Mesothelial cell of epicardium (in vitro differentiated cells): ENCODE results near the gene MYOCD. TPM values are rescaled to one million over a fixed set of nuclear protein-coding genes. Genes with fewer than 3 reads are reported as not detected.

Experiments
- DNase-seq, 2 experiments: peaks; one replicate each; pipeline ENCODE4 v3.0.0; 2021; ENCODE audit warnings: low spot score in 2 of 2; ENCODE audit not compliant: unreplicated experiment in 2 of 2
- H3K27ac Mint-ChIP-seq: 2 replicates; pipeline ENCODE4 v1.8.0; 2021; ENCODE audit warnings: mixed read lengths
- H3K27me3 Mint-ChIP-seq: 2 replicates; pipeline ENCODE4 v1.8.0; 2021; ENCODE audit warnings: low read depth, mixed read lengths
- H3K36me3 Mint-ChIP-seq: 2 replicates; pipeline ENCODE4 v1.8.0; 2021; ENCODE audit warnings: mixed read lengths
- H3K4me1 Mint-ChIP-seq: 2 replicates; pipeline ENCODE4 v1.8.0; 2021; ENCODE audit warnings: mixed read lengths
- H3K4me3 Mint-ChIP-seq: 2 replicates; pipeline ENCODE4 v1.8.0; 2021; ENCODE audit warnings: mild to moderate bottlenecking, moderate library complexity, mixed read lengths
- H3K9me3 Mint-ChIP-seq: 2 replicates; pipeline ENCODE4 v1.8.0; 2021; ENCODE audit warnings: mixed read lengths
- CTCF ChIP-seq: fragments of 200-600 bp; sonication (generic); IDR thresholded peaks from one replicate; pipeline ENCODE4 v1.5.0; 2021; ENCODE audit warnings: antibody characterized with exemption; ENCODE audit not compliant: unreplicated experiment
- total RNA-seq: library from RNA; stranded (reverse); gene quantifications from 3 replicates; pipeline ENCODE4 v1.2.1, GENCODE V29; 2021

The MYOCD gene
- total RNA-seq, 1 donor from 2014 or later, result 10.3 TPM

- Mint-ChIP-seq H3K27me3 (no peaks in the 10 kb centered on the region), H3K36me3 (no peaks in the 10 kb centered on the region), H3K4me3 (no peak overlapping the region), H3K27ac (no peak overlapping the region), H3K9me3 (no peaks in the 10 kb centered on the region), H3K4me1 (peaks cover 8% of the 10 kb centered on the region)
- no peak for DNase-seq
- no peak for TF ChIP-seq CTCF
Observed at GRCh38 chr17:12712941-12713340, 47.3 kb downstream of the MYOCD start.

GRCh38 chr17:12719948-12720347 lies 54.3 kb downstream of the MYOCD start:
- Mint-ChIP-seq H3K27ac (no peak overlapping the region), H3K9me3 (no peaks in the 10 kb centered on the region), H3K36me3 (no peaks in the 10 kb centered on the region), H3K4me1 (peaks cover 11% of the 10 kb centered on the region), H3K27me3 (no peaks in the 10 kb centered on the region), H3K4me3 (no peak overlapping the region)
- TF ChIP-seq CTCF, result no peak
- DNase-seq, result no peak

GRCh38 chr17:12721581-12721980 lies 55.9 kb downstream of the MYOCD start:
- Mint-ChIP-seq H3K36me3 (no peaks in the 10 kb centered on the region), H3K4me3 (no peak overlapping the region), H3K27ac (no peak overlapping the region), H3K9me3 (no peaks in the 10 kb centered on the region), H3K4me1 (peaks cover 11% of the 10 kb centered on the region), H3K27me3 (no peaks in the 10 kb centered on the region)
- no peak for TF ChIP-seq CTCF
- no peak for DNase-seq

DNA sequence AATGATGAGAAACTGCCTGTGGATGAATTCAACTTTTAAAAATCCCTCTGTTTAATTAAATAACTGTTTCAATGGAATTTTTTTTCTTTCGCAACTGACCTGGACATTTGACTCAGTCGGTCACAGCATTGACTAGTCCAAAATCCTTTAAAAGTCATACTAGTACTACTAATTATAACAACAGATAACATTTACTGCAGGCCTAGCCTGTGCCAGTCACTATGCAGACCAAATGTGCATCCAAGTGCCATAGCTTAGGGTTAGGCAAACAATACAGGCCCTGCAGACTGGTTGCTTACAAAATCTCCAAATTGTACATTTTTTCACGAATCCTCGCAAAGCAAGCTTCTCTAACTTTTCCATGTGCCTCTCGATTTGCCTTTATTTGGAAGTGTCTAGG lies 56.6 kb downstream of the MYOCD start:
- Mint-ChIP-seq H3K4me3 (no peak overlapping the region), H3K9me3 (no peaks in the 10 kb centered on the region)
- no peak for TF ChIP-seq CTCF

DNA sequence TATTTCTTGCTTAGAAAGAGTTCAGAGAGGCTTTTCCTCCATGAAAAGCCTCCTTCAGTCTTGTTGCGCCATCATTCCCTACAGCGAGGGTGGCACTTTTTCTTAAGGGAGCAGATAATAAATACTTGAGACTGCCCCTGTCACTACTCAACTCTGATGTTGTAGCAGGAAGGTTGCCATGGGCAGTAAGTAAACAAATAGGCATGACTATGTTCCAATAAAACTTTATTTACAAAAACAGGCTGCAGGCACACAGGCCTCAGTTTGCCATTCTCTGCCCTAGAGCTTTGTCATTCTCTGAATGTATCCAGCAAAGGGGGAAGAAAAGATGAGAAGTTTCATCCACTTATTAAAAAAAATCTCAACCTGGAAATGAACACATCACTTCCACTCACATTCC lies 60.4 kb downstream of the MYOCD start:
- Mint-ChIP-seq H3K4me3 (no peak overlapping the region), H3K27ac (no peak overlapping the region), H3K4me1 (peaks cover 17% of the 10 kb centered on the region), H3K9me3 (no peaks in the 10 kb centered on the region), H3K27me3 (no peaks in the 10 kb centered on the region), H3K36me3 (no peaks in the 10 kb centered on the region)
- TF ChIP-seq CTCF, result no peak
- DNase-seq, result no peak

More for the DNA sequence above, 56.6 kb downstream of the MYOCD start:
- H3K36me3 Mint-ChIP-seq, result no peaks in the 10 kb centered on the region
- no peak for DNase-seq
- no peak overlapping the region for H3K27ac Mint-ChIP-seq
- peaks cover 11% of the 10 kb centered on the region for H3K4me1 Mint-ChIP-seq
- no peaks in the 10 kb centered on the region for H3K27me3 Mint-ChIP-seq
